Right cardiac atrium (tissue), 5 donors: ENCODE data around the gene GNPDA2. TPM values are rescaled to one million over a fixed set of nuclear protein-coding genes. Genes with fewer than 3 reads are reported as not detected.

ENCODE experiments used
- ATAC-seq, 2 donors: fragments of 200-7000 bp; cut with Tn5 transposase; one replicate each; pipeline versions ENCODE4 v1.8.0 to v1.9.1; 2020; ENCODE audit warnings: moderate library complexity in 2 of 2, mild to moderate bottlenecking in 1 of 2
- DNase-seq, 3 donors: peaks; one replicate each; pipeline ENCODE4 v3.0.0-alpha.2; 2020
- H3K27ac ChIP-seq: one replicate; pipeline ENCODE4 v1.5.1; 2013; ENCODE audit warnings: mild to moderate bottlenecking, low read length, control low read depth, moderate library complexity
- H3K27me3 ChIP-seq: one replicate; pipeline ENCODE4 v1.6.1; 2013; ENCODE audit not compliant: control insufficient read depth, insufficient read depth
- H3K4me1 ChIP-seq: one replicate; pipeline ENCODE4 v1.6.1; 2013; ENCODE audit warnings: low read length; ENCODE audit not compliant: control insufficient read depth, insufficient read depth
- H3K4me3 ChIP-seq: one replicate; pipeline ENCODE4 v1.5.1; 2013; ENCODE audit warnings: low read length, control low read depth
- H3K9me3 ChIP-seq: one replicate; pipeline ENCODE4 v1.6.1; 2013; ENCODE audit warnings: low read length; ENCODE audit not compliant: control insufficient read depth
- WGBS: extraction: QIAGEN DNeasy Blood & Tissue Kit; methylation state at CpG from one replicate; pipeline ENCODE4 v1.1.7; 2013; 5-methylcytosine and 5-hydroxymethylcytosine counted together
- intact Hi-C, 4 donors: fragments of 100-400 bp; cut with DNase I; formaldehyde crosslinking; loops; one replicate each; pipeline versions ENCODE4 v1.11.0 to v1.14.0; 2022 to 2023
- polyA plus RNA-seq: library from polyadenylated mRNA; stranded (reverse); fragments of 200-250 nt; gene quantifications from one replicate; pipeline ENCODE4 v1.2.3, GENCODE V29; 2013
- total RNA-seq, 4 donors: library from RNA; stranded (reverse); fragmentation: NEBNext Ultra II Directional; extraction: Animal tissue kit (Norgen Biotek cat#: 25700); gene quantifications; one replicate each; pipeline ENCODE4 v1.2.1, GENCODE V29; 2021
- donor health status: healthy with polysubstance abuse.
- donor health status: DM: no; HTN: yes; CAD: no.
- donor health status: DM: no; HTN: no; CAD: no.
- donor health status: DM: no; HTN: yes; CAD: no; lungs with severe emphysema.
- donor health status: DM: yes; HTN: yes; CAD: no.

The GNPDA2 gene
- total and polyA plus RNA-seq, 5 donors = 11.5 to 19.6 (median 15.0) TPM

- intact Hi-C loops = no loop called here
- ATAC-seq = no peak
- Histone ChIP-seq H3K9me3 (no peaks in the 10 kb centered on the region), H3K4me3 (no peak overlapping the region), H3K4me1 (no peaks in the 10 kb centered on the region), H3K27me3 (no peaks in the 10 kb centered on the region), H3K27ac (no peak overlapping the region)
- no peak for DNase-seq
- WGBS = 90% methylated on average over 1 of the region's 1 CpG
Observed at GRCh38 chr4:44684648-44685047, 41.7 kb downstream of the GNPDA2 start.

GRCh38 chr4:44679060-44679459, 47.3 kb downstream of the GNPDA2 start:
- Histone ChIP-seq H3K27ac (no peak overlapping the region), H3K9me3 (no peaks in the 10 kb centered on the region), H3K4me1 (no peaks in the 10 kb centered on the region), H3K27me3 (no peaks in the 10 kb centered on the region), H3K4me3 (peak overlapping the region; percentile 85)
- no peak for ATAC-seq
- DNase-seq = no peak
- WGBS = 5% methylated on average over 3 of the region's 3 CpGs
- intact Hi-C loops = no loop called here

GRCh38 chr4:44678094-44679041, 48.0 kb downstream of the GNPDA2 start, which contains the start of gene GUF1:
TSS of gene GUF1 (plus strand) at chr4:44678420. CDS start at chr4:44678623, 203 bp downstream.
- Histone ChIP-seq H3K9me3 (no peaks in the 10 kb centered on the region), H3K27ac (peak within 1 kb of the TSS; percentile 92), H3K4me3 (peak within 1 kb of the TSS; percentile 85), H3K27me3 (no peaks in the 10 kb centered on the region), H3K4me1 (no peaks in the 10 kb centered on the region)
- ATAC-seq (peak; percentile 99), DNase-seq (peak; percentile 92 to 96 (median 95))
- intact Hi-C loops = no loop called here
- under 1% methylated on average over 57 of the region's 57 CpGs for WGBS

GRCh38 chr4:44675366-44675765, 51.0 kb downstream of the GNPDA2 start:
- no peaks in the 10 kb centered on the region for H3K9me3 ChIP-seq

GRCh38 chr4:44674471-44674870, 51.9 kb downstream of the GNPDA2 start:
- ATAC-seq (no peak), DNase-seq (no peak)
- intact Hi-C loops = no loop called here
- H3K27ac ChIP-seq = no peak overlapping the region
- no peak overlapping the region for H3K4me3 ChIP-seq
- no peaks in the 10 kb centered on the region for H3K9me3 ChIP-seq
- WGBS = 80% methylated on average over 1 of the region's 1 CpG
- no peaks in the 10 kb centered on the region for H3K27me3 ChIP-seq
- H3K4me1 ChIP-seq = no peaks in the 10 kb centered on the region

More at GRCh38 chr4:44675366-44675765, 51.0 kb downstream of the GNPDA2 start:
- intact Hi-C loops = no loop called here
- no peak for DNase-seq
- H3K4me1 ChIP-seq = no peaks in the 10 kb centered on the region
- ATAC-seq = no peak
- WGBS = 68% methylated on average over 5 of the region's 5 CpGs
- H3K27me3 ChIP-seq = no peaks in the 10 kb centered on the region
- no peak overlapping the region for H3K4me3 ChIP-seq
- no peak overlapping the region for H3K27ac ChIP-seq

GRCh38 chr4:44671636-44672035, 54.7 kb downstream of the GNPDA2 start:
- intact Hi-C loops = no loop called here
- Histone ChIP-seq H3K9me3 (no peaks in the 10 kb centered on the region), H3K4me1 (no peaks in the 10 kb centered on the region), H3K27ac (no peak overlapping the region), H3K4me3 (no peak overlapping the region), H3K27me3 (no peaks in the 10 kb centered on the region)
- 85% methylated on average over 3 of the region's 3 CpGs for WGBS
- ATAC-seq = no peak
- no peak for DNase-seq

- intact Hi-C loops = no loop called here
- 28% methylated on average over 4 of the region's 4 CpGs for WGBS
Observed at GRCh38 chr4:44670506-44671199, 55.7 kb downstream of the GNPDA2 start.

GRCh38 chr4:44668526-44668925, 57.8 kb downstream of the GNPDA2 start:
- intact Hi-C loops = no loop called here

More at GRCh38 chr4:44670506-44671199, 55.7 kb downstream of the GNPDA2 start:
- DNase-seq (peak in 1 of 3 donors; percentile 16), ATAC-seq (peak in 1 of 2 donors; percentile 61)
- Histone ChIP-seq H3K4me3 (no peak overlapping the region), H3K4me1 (no peaks in the 10 kb centered on the region), H3K27me3 (no peaks in the 10 kb centered on the region), H3K9me3 (no peaks in the 10 kb centered on the region), H3K27ac (no peak overlapping the region)

GRCh38 chr4:44663539-44664263, 62.7 kb downstream of the GNPDA2 start:
- Histone ChIP-seq H3K4me3 (no peak overlapping the region), H3K4me1 (peaks cover 1% of the 10 kb centered on the region), H3K27ac (no peak overlapping the region), H3K9me3 (no peaks in the 10 kb centered on the region), H3K27me3 (no peaks in the 10 kb centered on the region)
- peak in 1 of 2 donors; percentile 11 for ATAC-seq
- WGBS = 85% methylated on average over 20 of the region's 20 CpGs
- intact Hi-C loops = no loop called here
- peak in 1 of 3 donors; percentile 26 for DNase-seq

More at GRCh38 chr4:44668526-44668925, 57.8 kb downstream of the GNPDA2 start:
- ATAC-seq (no peak), DNase-seq (no peak)
- Histone ChIP-seq H3K27me3 (no peaks in the 10 kb centered on the region), H3K27ac (no peak overlapping the region), H3K9me3 (no peaks in the 10 kb centered on the region), H3K4me1 (no peaks in the 10 kb centered on the region), H3K4me3 (no peak overlapping the region)
- 40% methylated on average over 2 of the region's 2 CpGs for WGBS

- intact Hi-C loops = no loop called here
- DNase-seq (no peak), ATAC-seq (no peak)
- Histone ChIP-seq H3K27ac (no peak overlapping the region), H3K27me3 (no peaks in the 10 kb centered on the region), H3K4me1 (peaks cover 1% of the 10 kb centered on the region), H3K4me3 (no peak overlapping the region), H3K9me3 (no peaks in the 10 kb centered on the region)
- 37% methylated on average over 2 of the region's 2 CpGs for WGBS
Observed at GRCh38 chr4:44662623-44663005, 63.7 kb downstream of the GNPDA2 start.
